Measurements from ENCODE around the gene NFASC.

The NFASC gene

GRCh38 chr1:204991342-204991844, 120.7 kb downstream of the NFASC start:
- no peak for DNase-seq (ENCODE audit: low read depth, low spot score)

GRCh38 chr1:204992201-204992997, 121.7 kb downstream of the NFASC start:
- no peak for TF ChIP-seq CTCF (IDR thresholded peaks at IDR 0.05; ENCODE audit: low read depth, low read length)
- DNase-seq (ENCODE audit: low read depth, low spot score) = no peak
- H3K4me3 ChIP-seq (ENCODE audit: low read depth, low read length) = no peak overlapping the region
- in situ Hi-C loops (cut with HindIII; ENCODE audit: low sequenced_read_pairs) = no loop called here

More at GRCh38 chr1:204991342-204991844, 120.7 kb downstream of the NFASC start:
- no peak overlapping the region for H3K4me3 ChIP-seq (ENCODE audit: low read depth, low read length)
- in situ Hi-C loops (cut with HindIII; ENCODE audit: low sequenced_read_pairs) = no loop called here
- no peak for TF ChIP-seq CTCF (IDR thresholded peaks at IDR 0.05; ENCODE audit: low read depth, low read length)

GRCh38 chr1:204992998-204993314, 122.3 kb downstream of the NFASC start:
- in situ Hi-C loops (cut with HindIII; ENCODE audit: low sequenced_read_pairs) = no loop called here
- no peak overlapping the region for H3K4me3 ChIP-seq (ENCODE audit: low read depth, low read length)
- TF ChIP-seq CTCF (IDR thresholded peaks at IDR 0.05; ENCODE audit: low read depth, low read length) = no peak
- DNase-seq (ENCODE audit: low read depth, low spot score) = no peak

GRCh38 chr1:204994086-204994862, 123.6 kb downstream of the NFASC start:
- no peak for TF ChIP-seq CTCF (IDR thresholded peaks at IDR 0.05; ENCODE audit: low read depth, low read length)
- in situ Hi-C loops (cut with HindIII; ENCODE audit: low sequenced_read_pairs) = no loop called here
- no peak overlapping the region for H3K4me3 ChIP-seq (ENCODE audit: low read depth, low read length)
- DNase-seq (ENCODE audit: low read depth, low spot score) = no peak

- in situ Hi-C loops (cut with HindIII; ENCODE audit: low sequenced_read_pairs) = no loop called here
- no peak overlapping the region for H3K4me3 ChIP-seq (ENCODE audit: low read depth, low read length)
- TF ChIP-seq CTCF (IDR thresholded peaks at IDR 0.05; ENCODE audit: low read depth, low read length) = no peak
- DNase-seq (ENCODE audit: low read depth, low spot score) = no peak
These were observed 126.3 kb downstream of the NFASC start for GRCh38 chr1:204996981-204997380.

GRCh38 chr1:204997591-204998355, 127.1 kb downstream of the NFASC start:
- in situ Hi-C loops (cut with HindIII; ENCODE audit: low sequenced_read_pairs) = no loop called here
- no peak for TF ChIP-seq CTCF (IDR thresholded peaks at IDR 0.05; ENCODE audit: low read depth, low read length)
- no peak overlapping the region for H3K4me3 ChIP-seq (ENCODE audit: low read depth, low read length)
- no peak for DNase-seq (ENCODE audit: low read depth, low spot score)

Data from astrocyte of the spinal cord (primary cell).